HL-60/S4 (cell line): Measurements from ENCODE around the gene S100A11.
"Not testable (repeated sequence)": the region's sequence is repeated elsewhere in the genome, so short reads cannot be mapped to it uniquely, and the experiment has no call there.

Experiments
- in situ Hi-C: fragments of 300-500 bp; cut with MboI; formaldehyde crosslinking; loops from 2 replicates; pipeline ENCODE4 v1.14.3; 2022; ENCODE audit warnings: low sequenced_read_pairs

Gene S100A11

GRCh38 chr1:152036267-152037216, at the start of gene S100A11:
S100A11 (minus strand) TSS chr1:152037004; CDS start chr1:152036915, 89 bp downstream.
- in situ Hi-C loops, result no loop called here

- in situ Hi-C loops, result no loop called here
Observed at GRCh38 chr1:152084853-152085252, 48.0 kb upstream of the S100A11 start.

GRCh38 chr1:152081026-152081425, 44.2 kb upstream of the S100A11 start:
- in situ Hi-C loops, result not testable (repeated sequence)

- in situ Hi-C loops, result not testable (repeated sequence)
Observed at GRCh38 chr1:152080494-152080893, 43.7 kb upstream of the S100A11 start.

GRCh38 chr1:152078831-152079441, 42.1 kb upstream of the S100A11 start:
- in situ Hi-C loops, result no loop called here

- in situ Hi-C loops, result no loop called here
Observed at GRCh38 chr1:152072311-152072710, 35.5 kb upstream of the S100A11 start.

- in situ Hi-C loops, result no loop called here
Observed at GRCh38 chr1:152071123-152071522, 34.3 kb upstream of the S100A11 start.

- in situ Hi-C loops, result loop anchor here (10.0 kb wide), 1 partner anchor 377 kb away; no protein-coding TSS in a partner anchor
Observed at GRCh38 chr1:152067929-152068328, 31.1 kb upstream of the S100A11 start.

- in situ Hi-C loops, result loop anchor here (10.0 kb wide), 1 partner anchor 378 kb away; no protein-coding TSS in a partner anchor
Observed at GRCh38 chr1:152067150-152067549, 30.3 kb upstream of the S100A11 start.

- in situ Hi-C loops, result loop anchor here (10.0 kb wide), 1 partner anchor 383 kb away; no protein-coding TSS in a partner anchor
Observed at GRCh38 chr1:152061952-152062351, 25.1 kb upstream of the S100A11 start.

GRCh38 chr1:152053375-152053774, 16.6 kb upstream of the S100A11 start:
- in situ Hi-C loops, result loop anchor here (5.0 kb wide), 1 partner anchor 134 kb away; no protein-coding TSS in a partner anchor

- in situ Hi-C loops, result loop anchor here (5.0 kb wide), 1 partner anchor 135 kb away; no protein-coding TSS in a partner anchor
Observed at GRCh38 chr1:152052606-152053005, 15.8 kb upstream of the S100A11 start.

- in situ Hi-C loops, result loop anchor here (5.0 kb wide), 1 partner anchor 136 kb away; no protein-coding TSS in a partner anchor
Observed at GRCh38 chr1:152050886-152051675, 14.3 kb upstream of the S100A11 start.

GRCh38 chr1:152049291-152050083, 12.7 kb upstream of the S100A11 start:
- in situ Hi-C loops, result loop anchor here (5.0 kb wide), 1 partner anchor 138 kb away; no protein-coding TSS in a partner anchor

- in situ Hi-C loops, result no loop called here
Observed at GRCh38 chr1:152048416-152049009, 11.7 kb upstream of the S100A11 start.

GRCh38 chr1:152047730-152048415, 11.1 kb upstream of the S100A11 start:
- in situ Hi-C loops, result no loop called here

- in situ Hi-C loops, result no loop called here
Observed at GRCh38 chr1:152047413-152047729, 10.6 kb upstream of the S100A11 start.

GRCh38 chr1:152044386-152044785, 7.6 kb upstream of the S100A11 start:
- in situ Hi-C loops, result no loop called here

GRCh38 chr1:152043870-152044269, 7.1 kb upstream of the S100A11 start:
- in situ Hi-C loops, result no loop called here
